ENCODE results near the gene ELF2.
"Not testable (repeated sequence)": the region's sequence is repeated elsewhere in the genome, so short reads cannot be mapped to it uniquely, and the experiment has no call there.

Gene ELF2

GRCh38 chr4:139177049-139177868 lies at the start of gene ELF2:
TSS of gene ELF2 (minus strand) at chr4:139177218. CDS start at chr4:139137701, 39,517 bp downstream.
- DNase-seq (ENCODE audit: low spot score) = peak; percentile 90

GRCh38 chr4:139223682-139224317 lies 46.8 kb upstream of the ELF2 start:
- DNase-seq (ENCODE audit: low spot score) = no peak

GRCh38 chr4:139222215-139222614 lies 45.2 kb upstream of the ELF2 start:
- no peak for DNase-seq (ENCODE audit: low spot score)

GRCh38 chr4:139221687-139222086 lies 44.7 kb upstream of the ELF2 start:
- no peak for DNase-seq (ENCODE audit: low spot score)

- no peak for DNase-seq (ENCODE audit: low spot score)
Measured at GRCh38 chr4:139219450-139220055, 42.5 kb upstream of the ELF2 start.

DNA sequence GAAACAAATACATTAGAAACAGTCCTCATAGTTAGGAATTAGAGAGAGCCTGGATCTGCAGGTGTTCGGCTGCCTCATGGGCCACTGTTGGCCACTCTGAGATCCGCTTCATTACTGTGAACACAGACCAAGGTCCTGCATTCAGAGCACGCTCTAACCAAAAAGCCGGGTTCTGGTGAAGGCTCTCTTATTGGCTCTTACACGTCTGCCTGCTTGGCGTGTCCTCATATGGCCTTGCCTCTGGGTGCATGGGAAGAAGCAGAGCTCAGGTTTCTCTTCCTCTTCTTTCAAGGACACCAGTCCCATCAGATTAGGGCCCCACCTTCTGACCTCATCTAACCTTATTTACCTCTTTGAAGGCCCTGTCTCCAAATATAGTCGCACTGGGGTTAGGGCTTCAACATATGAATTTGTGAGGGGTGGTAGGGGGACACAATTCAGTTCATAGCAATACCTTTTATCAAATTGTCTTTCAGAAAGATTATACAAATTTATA lies 37.1 kb upstream of the ELF2 start:
- peak; percentile 95 for DNase-seq (ENCODE audit: low spot score)

GRCh38 chr4:139213633-139214032 lies 36.6 kb upstream of the ELF2 start:
- not testable (repeated sequence) for DNase-seq (ENCODE audit: low spot score)

- no peak for DNase-seq (ENCODE audit: low spot score)
Measured at GRCh38 chr4:139212900-139213299, 35.9 kb upstream of the ELF2 start.

GRCh38 chr4:139210486-139210885 lies 33.5 kb upstream of the ELF2 start:
- no peak for DNase-seq (ENCODE audit: low spot score)

GRCh38 chr4:139209470-139210063 lies 32.5 kb upstream of the ELF2 start:
- DNase-seq (ENCODE audit: low spot score) = no peak

DNA sequence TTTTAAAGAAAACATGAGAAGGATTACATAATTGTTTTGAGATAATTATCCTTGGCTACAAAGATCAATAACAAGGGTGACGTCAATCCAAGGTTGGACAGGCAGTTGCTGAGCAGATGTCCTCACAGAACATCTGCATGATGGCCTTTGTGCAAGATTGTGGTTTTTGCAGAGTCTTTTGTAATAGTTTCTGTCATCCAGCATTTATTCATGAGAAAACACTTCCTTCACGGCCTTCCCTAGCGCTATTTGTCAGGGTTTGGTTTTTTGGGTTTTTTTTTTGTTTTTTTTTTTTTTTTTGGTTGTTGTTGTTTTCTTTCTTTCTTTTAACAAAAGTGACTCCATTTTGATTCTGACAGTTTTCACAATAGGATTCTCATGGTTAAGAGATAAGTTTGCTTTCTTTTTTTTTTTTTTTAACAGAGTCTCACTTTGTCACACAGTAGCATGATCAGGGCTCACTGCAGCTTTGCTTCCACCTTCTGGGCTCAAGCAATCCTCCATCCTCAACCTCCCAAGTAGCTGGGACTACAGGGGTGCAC lies 31.5 kb upstream of the ELF2 start:
- DNase-seq (ENCODE audit: low spot score) = peak; percentile 75

DNA sequence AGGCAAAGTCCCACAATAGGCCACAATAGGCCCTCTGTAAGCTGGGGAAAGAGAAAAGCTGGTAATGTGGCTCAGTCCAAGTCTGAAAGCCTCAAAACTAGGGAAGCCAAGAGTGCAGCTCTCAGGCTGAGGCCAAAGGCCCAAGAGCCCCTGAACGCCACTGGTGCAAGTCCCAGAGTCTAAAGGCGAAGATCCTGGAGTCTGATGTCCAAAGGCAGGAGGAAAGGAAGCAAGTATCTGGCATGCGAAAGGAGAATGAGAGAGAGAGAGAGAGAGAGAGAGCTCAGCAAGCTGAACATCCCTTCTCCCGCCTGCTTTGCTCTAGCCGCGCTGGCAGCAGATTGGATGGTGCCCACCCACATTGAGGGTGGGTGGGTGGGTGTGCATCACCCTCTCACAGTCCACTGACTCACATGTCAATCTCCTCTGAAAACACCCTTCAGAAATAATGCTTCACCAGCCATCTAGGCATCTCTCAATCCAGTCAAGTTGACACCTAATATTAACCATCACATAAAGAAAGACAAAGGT lies 30.9 kb upstream of the ELF2 start:
- no peak for DNase-seq (ENCODE audit: low spot score)

DNA sequence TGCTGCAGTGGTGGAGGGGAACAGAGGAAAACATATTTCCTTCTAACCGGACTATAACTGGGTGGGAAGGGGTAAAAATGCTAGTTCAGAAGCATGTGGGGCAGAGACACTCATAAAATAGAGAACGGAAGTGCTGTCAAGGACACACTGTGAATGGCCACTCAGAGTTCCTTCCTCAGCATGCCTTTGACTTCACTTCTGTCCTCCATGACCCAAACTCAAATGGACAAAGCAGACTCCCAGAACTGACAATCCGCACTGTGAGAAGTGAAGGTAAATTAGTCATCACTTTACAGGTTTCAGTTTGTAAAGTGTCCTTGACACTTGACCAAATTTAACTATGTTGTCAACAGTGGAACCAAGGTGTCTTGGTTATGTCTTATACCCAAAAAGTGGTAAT lies 30.2 kb upstream of the ELF2 start:
- no peak for DNase-seq (ENCODE audit: low spot score)

- no peak for DNase-seq (ENCODE audit: low spot score)
Measured at GRCh38 chr4:139202991-139203390, 26.0 kb upstream of the ELF2 start.

DNA sequence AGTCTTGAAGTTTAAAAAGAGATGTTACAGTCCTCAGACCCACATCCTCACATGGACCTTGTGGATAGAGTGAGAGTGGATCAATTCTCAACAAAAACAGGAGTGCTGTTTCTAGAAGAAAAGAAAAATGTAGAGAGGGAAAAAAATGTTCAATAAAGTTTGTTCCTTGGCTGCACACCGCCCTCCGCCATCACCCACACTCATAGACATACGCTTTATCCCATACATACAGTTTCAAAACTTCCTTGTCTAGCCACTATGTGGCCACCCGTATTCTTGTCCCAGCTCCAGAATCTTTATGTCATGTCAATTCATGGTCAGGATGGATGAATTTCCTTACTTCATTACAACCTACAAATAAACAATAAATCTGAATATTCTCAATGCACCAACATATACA lies 23.5 kb upstream of the ELF2 start:
- no peak for DNase-seq (ENCODE audit: low spot score)

DNA sequence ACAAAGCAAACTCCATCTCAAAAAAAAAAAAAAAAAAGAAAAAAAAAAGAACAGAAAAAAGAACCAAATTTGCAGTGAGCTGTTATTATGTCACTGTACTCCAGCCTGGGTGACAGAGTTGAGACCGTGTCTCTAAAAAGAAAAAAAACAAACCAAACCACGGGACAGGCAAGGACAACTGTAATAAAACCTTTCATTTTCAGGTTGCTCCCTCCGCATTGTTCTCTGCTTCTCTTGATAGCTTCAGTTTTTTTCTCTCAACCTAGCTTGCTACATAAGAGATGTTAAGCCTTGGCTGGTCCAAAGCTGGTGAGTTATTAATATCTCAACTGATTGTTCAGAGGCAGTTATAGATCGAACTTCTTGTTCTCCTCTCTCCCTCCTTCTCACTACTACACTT lies 23.1 kb upstream of the ELF2 start:
- DNase-seq (ENCODE audit: low spot score) = no peak

- DNase-seq (ENCODE audit: low spot score) = not testable (repeated sequence)
Measured at GRCh38 chr4:139197214-139197613, 20.2 kb upstream of the ELF2 start.

- no peak for DNase-seq (ENCODE audit: low spot score)
Measured at GRCh38 chr4:139196462-139196861, 19.4 kb upstream of the ELF2 start.

DNA sequence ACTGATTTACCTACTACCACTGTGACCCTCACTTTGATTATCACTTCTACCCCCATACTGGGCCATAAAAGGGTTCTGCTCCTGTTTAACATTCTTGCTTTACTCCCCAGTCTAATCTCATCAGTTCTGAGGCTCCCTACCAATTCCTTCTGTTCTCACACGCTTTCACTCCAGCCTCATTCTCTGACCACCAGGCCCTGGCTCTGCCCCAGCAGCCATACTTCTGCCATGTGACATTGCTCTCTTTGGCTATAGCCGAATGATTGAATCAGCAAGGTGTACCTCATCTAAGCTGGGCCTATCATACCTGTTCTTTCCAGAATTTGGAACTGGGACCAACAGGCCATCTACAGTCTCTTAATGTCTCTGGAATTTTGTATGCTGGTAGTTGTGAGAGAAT lies 14.4 kb upstream of the ELF2 start:
- DNase-seq (ENCODE audit: low spot score) = no peak

- DNase-seq (ENCODE audit: low spot score) = no peak
Measured at GRCh38 chr4:139189972-139190371, 13.0 kb upstream of the ELF2 start.

DNA sequence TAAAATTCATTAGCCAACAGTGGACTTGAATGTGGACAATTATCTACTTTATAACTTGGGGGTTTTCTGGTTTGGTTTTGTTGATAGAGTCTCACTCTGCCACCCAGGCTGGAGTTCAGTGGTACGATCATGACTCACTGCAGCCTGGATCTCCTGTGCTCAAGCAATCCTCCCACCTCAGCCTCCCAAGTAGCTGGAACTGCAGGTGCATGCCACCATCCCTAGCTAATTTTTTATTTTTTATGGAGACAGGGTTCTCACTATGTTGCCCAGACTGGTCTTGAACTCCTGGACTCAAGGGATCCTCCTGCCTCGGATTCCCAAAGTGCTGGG lies 12.4 kb upstream of the ELF2 start:
- DNase-seq (ENCODE audit: low spot score) = no peak

Measured in NAMALWA (cell line).